HS-5 (cell line): ENCODE measurements around the gene NOXA1.
"Not testable (repeated sequence)": the region's sequence is repeated elsewhere in the genome, so short reads cannot be mapped to it uniquely, and the experiment has no call there.

ENCODE experiments used
- DNase-seq: peaks from one replicate; pipeline ENCODE4 v3.0.0-alpha.2; 2012; ENCODE audit warnings: low read depth

The NOXA1 gene

GRCh38 chr9:137404961-137405567, 18.1 kb upstream of the NOXA1 start:
- DNase-seq: no peak

GRCh38 chr9:137405677-137406081, 17.5 kb upstream of the NOXA1 start:
- DNase-seq: no peak

GRCh38 chr9:137406085-137406760, 17.0 kb upstream of the NOXA1 start:
- DNase-seq: no peak

- no peak for DNase-seq
These were observed 16.2 kb upstream of the NOXA1 start for GRCh38 chr9:137406876-137407589.

GRCh38 chr9:137407590-137408300, 15.4 kb upstream of the NOXA1 start:
- no peak for DNase-seq

DNA sequence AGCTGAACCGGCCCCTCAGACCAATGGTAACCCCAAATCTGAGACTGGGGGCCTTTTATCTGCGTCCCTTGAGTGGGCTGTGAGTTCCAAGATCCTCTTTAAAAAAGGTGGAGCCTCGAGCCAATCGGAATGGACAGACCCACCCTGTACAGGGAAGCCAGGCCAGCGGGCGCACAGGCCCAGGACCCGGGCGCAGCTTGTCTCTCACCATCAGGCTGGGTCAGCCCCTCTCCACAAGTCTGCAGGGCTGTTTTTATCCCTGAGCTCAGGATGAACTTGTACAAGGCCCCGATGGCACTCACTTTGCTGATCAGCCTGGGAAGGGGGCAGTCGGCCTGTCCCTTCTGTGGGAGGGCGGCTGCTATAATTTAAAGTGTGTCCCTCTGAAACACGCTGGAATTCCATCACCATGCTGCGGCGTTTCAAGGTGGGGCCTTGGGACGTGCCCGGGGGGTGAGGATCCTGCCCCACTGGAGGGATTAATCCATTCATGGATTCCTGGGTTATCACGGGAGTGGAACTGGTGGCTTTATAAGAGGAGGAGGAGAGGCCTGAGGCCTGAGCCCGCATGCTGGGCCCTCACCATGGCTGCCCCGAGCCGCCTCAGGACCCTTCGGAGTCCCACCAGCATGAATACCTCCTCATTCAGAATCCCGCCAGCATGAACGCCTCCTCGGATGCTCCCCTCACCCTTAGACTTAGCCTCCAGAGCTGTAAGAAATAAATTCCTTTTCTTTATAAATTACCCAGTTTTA, 14.4 kb upstream of the NOXA1 start:
- no peak for DNase-seq

GRCh38 chr9:137409515-137409914, 13.7 kb upstream of the NOXA1 start:
- DNase-seq: no peak

DNA sequence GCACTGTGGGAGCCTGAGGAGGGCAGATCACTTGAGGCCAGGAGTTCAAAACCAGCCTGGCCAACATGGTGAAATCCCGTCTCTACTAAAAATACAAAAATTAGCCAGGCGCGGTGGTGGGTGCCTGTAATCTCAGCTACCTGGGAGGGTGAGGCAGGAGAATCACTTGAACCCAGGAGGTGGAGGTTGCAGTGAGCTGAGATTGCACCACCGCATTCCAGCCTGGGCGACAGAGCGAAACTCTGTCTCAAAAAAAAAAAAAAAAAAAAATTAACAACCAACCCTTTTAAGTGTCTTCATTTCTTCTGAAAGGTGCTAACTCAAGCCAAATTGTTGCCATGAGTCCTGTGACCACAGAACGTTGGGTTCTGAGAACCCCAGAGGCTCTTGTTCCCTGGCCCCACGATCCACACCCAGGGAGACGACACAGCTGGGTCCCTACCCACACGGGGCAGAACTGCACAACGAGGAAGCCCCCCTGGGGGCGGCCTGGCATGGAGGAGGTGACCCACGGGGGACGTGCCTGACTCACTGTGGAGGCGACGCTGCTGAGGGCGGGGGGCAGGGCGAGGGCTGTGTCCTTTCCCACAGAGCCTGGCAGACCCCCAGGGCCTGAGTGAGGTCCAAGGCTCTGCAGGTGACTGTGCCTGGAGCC, 12.8 kb upstream of the NOXA1 start:
- not testable (repeated sequence) for DNase-seq

DNA sequence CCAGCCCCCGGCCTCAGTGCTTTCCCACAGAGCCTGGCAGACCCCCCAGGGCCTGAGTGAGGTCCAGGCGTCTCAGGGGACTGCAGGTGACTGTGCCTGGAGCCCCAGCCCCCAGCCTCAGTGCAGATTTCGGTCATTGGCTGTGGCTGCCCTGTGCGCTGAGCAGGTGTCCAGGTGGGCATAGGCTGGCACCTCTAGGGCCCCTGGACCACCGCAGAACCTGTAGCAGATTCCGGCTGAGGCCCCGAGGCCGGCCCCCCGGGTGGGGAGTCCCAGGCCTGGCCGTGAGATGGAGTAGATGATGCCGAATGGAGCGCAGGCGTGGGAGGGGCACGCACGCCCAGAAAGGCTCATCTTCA, 12.3 kb upstream of the NOXA1 start:
- no peak for DNase-seq

GRCh38 chr9:137411260-137411644, 11.9 kb upstream of the NOXA1 start:
- DNase-seq: no peak

DNA sequence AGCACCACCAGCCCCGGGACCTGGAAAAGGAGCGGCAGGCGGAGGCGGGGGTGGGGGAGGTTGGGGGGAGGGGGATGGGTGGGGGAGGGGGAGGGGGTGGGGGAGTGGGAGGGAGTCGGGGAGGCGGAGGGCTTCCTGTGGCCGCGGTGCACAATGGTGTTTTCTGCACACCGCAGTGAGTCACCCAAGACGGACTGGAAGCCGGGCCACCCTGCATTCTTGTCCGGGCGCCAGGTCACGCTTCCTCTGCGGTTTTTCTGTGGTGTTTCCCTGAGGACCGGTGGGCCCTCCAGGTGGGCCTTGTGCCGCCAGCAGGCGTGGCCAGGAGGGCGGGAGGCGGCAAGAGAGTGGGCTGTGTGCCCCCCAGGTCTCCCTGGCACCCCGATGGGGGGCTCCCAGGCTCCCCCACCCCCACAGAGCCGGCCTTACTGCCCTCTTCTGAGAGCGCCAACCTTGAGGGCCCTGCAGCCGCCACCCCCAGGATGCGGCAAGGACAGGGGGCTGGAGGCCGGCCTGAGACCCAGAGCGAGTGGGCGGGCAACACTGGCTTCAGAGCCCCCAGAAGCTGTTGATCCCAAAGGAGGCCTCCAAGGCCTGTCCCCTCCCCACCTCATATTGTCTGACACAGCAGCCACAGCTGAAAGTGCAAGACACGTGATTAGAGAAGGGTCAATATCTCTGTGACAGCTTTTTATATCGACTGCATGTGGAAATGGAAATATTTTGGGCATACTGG, 11.4 kb upstream of the NOXA1 start:
- DNase-seq: peak; percentile 68

- no peak for DNase-seq
These were observed 10.8 kb upstream of the NOXA1 start for GRCh38 chr9:137412431-137412830.

DNA sequence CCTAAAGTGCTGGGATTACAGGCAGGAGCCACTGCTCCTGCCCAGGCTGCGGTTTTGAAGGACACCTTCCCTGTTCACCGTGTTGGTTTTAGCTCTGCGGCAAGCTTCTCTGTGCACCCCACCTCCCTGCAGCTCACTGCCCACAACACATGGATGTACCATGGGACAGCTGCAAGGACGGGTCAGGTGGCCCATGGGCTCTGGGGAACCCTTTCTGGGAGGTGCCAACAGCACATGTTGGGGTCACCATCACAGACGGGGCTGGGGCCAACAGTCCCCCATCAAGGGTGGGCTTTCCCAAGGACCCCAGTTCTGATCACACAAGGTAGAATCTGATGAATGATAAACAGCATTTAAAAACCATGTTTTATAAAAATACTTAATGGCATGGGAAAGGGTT, 7.7 kb upstream of the NOXA1 start:
- no peak for DNase-seq

DNA sequence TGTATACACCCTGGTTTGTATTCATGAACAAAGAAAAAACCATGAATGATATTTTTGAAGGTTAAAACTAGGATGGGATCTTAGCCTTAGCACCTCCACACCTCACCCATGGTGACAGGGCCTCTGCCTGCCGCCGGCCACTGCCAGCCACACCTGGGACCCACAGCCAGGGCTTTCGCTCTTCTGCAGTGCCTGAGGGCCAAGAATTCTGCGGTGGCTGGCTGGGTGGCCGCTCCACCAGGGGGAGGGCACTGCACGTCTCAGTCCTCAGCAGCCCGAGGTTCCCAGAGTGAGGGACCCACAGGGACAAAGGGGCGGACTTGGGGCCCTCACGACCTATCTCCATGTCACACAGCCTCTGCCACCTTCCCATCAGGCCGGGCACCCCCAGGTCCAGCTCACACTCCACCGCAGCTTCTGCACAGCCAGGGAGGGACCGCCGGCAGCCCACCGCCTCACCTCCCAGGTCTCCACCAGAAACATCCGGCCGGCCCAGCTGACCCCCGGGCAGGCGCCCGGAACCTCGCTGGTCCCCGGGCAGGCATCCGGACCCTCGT, 7.1 kb upstream of the NOXA1 start:
- DNase-seq: no peak

- DNase-seq: no peak
These were observed 6.5 kb upstream of the NOXA1 start for GRCh38 chr9:137416563-137417151.

GRCh38 chr9:137417161-137418021, 5.8 kb upstream of the NOXA1 start:
- DNase-seq: no peak

- no peak for DNase-seq
These were observed 1.2 kb upstream of the NOXA1 start for GRCh38 chr9:137421838-137422603.

GRCh38 chr9:137423514-137424291, 510 bp downstream of the NOXA1 start:
- DNase-seq: no peak
